AG04450 (cell line): ENCODE data around the gene AIF1. TPM values are rescaled to one million over a fixed set of nuclear protein-coding genes. Genes with fewer than 3 reads are reported as not detected.

Experiments
- CTCF ChIA-PET: fragments of 300-600, 350-600 bp; formaldehyde crosslinking; extraction: SDS; loops from one replicate; lab custom pipeline; 2022; ENCODE audit warnings: antibody characterized with exemption, inconsistent platforms; lab: Charles Lee
- POLR2A ChIA-PET: fragments of 350-600 bp; formaldehyde crosslinking; extraction: SDS; loops from one replicate; lab custom pipeline; 2021; ENCODE audit warnings: antibody characterized with exemption, inconsistent platforms; lab: Yijun Ruan, JAX
- DNase-seq: peaks from one replicate; pipeline ENCODE4 v3.0.0-alpha.2; 2011; ENCODE audit warnings: low read depth, low spot score
- H3K27ac ChIP-seq: one replicate; pipeline ENCODE4 v1.5.1; 2012; ENCODE audit warnings: low read depth, low read length, control low read depth
- H3K27me3 ChIP-seq: one replicate; pipeline ENCODE4 v1.6.0; 2012; ENCODE audit warnings: low read length; ENCODE audit not compliant: control insufficient read depth, insufficient read depth
- H3K4me3 ChIP-seq: 2 replicates; pipeline ENCODE4 v1.5.1; 2011; ENCODE audit warnings: mild to moderate bottlenecking, low read depth, low read length, control low read depth
- H3K9me3 ChIP-seq: 2 replicates; pipeline ENCODE4 v1.5.1; 2012; ENCODE audit warnings: low read length; ENCODE audit not compliant: control insufficient read depth, insufficient read depth
- CTCF ChIP-seq: IDR thresholded peaks from 2 replicates; pipeline ENCODE4 v1.5.1; 2011; ENCODE audit warnings: low read depth, low read length, control low read depth, inconsistent platforms
- polyA plus RNA-seq: library from polyadenylated mRNA; depleted of rRNA; stranded (reverse); fragments of >200 nt; gene quantifications from 2 replicates; pipeline ENCODE4 v1.2.3, GENCODE V29; 2011

AIF1 gene
- polyA plus RNA-seq, 1 experiment: not detected

GRCh38 chr6:31631209-31631608 is 16.2 kb downstream of the AIF1 start:
- Histone ChIP-seq H3K27me3 (no peaks in the 10 kb centered on the region), H3K4me3 (no peak overlapping the region), H3K27ac (no peak overlapping the region), H3K9me3 (no peaks in the 10 kb centered on the region)
- POLR2A ChIA-PET: no interaction called here
- CTCF ChIA-PET: no interaction called here
- no peak for TF ChIP-seq CTCF
- DNase-seq: no peak

- no peak for DNase-seq
- no peak for TF ChIP-seq CTCF
- Histone ChIP-seq H3K27ac (no peak overlapping the region), H3K27me3 (no peaks in the 10 kb centered on the region), H3K4me3 (no peak overlapping the region), H3K9me3 (no peaks in the 10 kb centered on the region)
- POLR2A ChIA-PET: no interaction called here
- CTCF ChIA-PET: no interaction called here
Measured at GRCh38 chr6:31631681-31632278, 16.7 kb downstream of the AIF1 start.

DNA sequence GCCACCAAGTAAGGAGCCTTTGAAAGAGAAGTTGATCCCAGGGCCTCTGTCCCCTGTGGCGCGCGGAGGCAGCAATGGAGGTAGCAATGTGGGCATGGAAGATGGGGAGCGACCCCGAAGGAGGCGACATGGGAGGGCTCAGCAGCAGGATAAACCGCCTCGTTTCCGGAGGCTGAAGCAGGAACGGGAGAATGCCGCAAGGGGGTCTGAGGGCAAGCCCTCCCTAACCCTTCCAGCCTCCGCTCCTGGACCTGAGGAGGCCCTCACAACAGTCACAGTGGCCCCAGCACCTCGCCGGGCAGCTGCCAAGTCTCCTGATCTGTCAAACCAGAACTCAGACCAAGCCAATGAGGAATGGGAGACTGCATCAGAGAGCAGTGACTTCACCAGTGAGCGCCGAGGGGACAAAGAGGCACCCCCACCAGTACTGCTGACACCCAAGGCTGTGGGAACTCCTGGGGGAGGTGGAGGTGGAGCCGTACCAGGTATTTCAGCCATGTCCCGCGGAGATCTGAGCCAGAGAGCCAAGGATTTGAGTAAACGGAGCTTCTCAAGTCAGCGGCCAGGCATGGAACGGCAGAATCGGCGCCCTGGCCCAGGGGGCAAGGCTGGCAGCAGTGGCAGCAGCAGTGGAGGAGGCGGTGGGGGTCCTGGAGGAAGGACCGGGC is 17.4 kb downstream of the AIF1 start:
- TF ChIP-seq CTCF: no peak
- ChIA-PET POLR2A (no interaction called here), CTCF (no interaction called here)
- H3K27ac ChIP-seq: no peak overlapping the region
- no peak overlapping the region for H3K4me3 ChIP-seq
- H3K27me3 ChIP-seq: no peaks in the 10 kb centered on the region
- no peak for DNase-seq
- H3K9me3 ChIP-seq: no peaks in the 10 kb centered on the region

- no peaks in the 10 kb centered on the region for H3K27me3 ChIP-seq
- DNase-seq: no peak
- H3K27ac ChIP-seq: no peak overlapping the region
- no peak overlapping the region for H3K4me3 ChIP-seq
- POLR2A ChIA-PET: no interaction called here
- H3K9me3 ChIP-seq: no peaks in the 10 kb centered on the region
- CTCF ChIA-PET: no interaction called here
- no peak for TF ChIP-seq CTCF
Measured at GRCh38 chr6:31633447-31633846, 18.4 kb downstream of the AIF1 start.

GRCh38 chr6:31634131-31634530 is 19.1 kb downstream of the AIF1 start:
- TF ChIP-seq CTCF: no peak
- Histone ChIP-seq H3K27me3 (no peaks in the 10 kb centered on the region), H3K27ac (no peak overlapping the region), H3K9me3 (no peaks in the 10 kb centered on the region), H3K4me3 (no peak overlapping the region)
- ChIA-PET CTCF (interaction anchor here (1.4 kb wide), 1 partner anchor 11 kb away, joined by 4 read pairs; no protein-coding TSS in a partner anchor), POLR2A (interaction anchor here (0.7 to 1.1 kb wide), 2 partner anchors 10 to 31 kb away, joined by 3 to 4 read pairs; partner anchors contain the start of gene GPANK1)
- no peak for DNase-seq
